Measurements from ENCODE around the gene CDKN2A.

GRCh38 chr9:22005021-22005701 is 11.0 kb upstream of the CDKN2A start:
- TF ChIP-seq CTCF (IDR thresholded peaks at IDR 0.05; ENCODE audit: poor library complexity, severe bottlenecking) (no peak), POLR2AphosphoS5 (IDR thresholded peaks at IDR 0.05) (no peak), TAF1 (IDR thresholded peaks at IDR 0.05; ENCODE audit: low read depth) (no peak), EZH2 (IDR thresholded peaks at IDR 0.05; ENCODE audit: borderline replicate concordance, insufficient read depth, low read length, poor library complexity, severe bottlenecking) (no peak), EP300 (conservative IDR thresholded peaks at IDR 0.05; ENCODE audit: poor library complexity, severe bottlenecking) (no peak), RAD21 (conservative IDR thresholded peaks at IDR 0.05) (no peak), REST (IDR thresholded peaks at IDR 0.05; ENCODE audit: borderline replicate concordance) (no peak), SMC3 (conservative IDR thresholded peaks at IDR 0.05; ENCODE audit: poor library complexity) (no peak), MXI1 (conservative IDR thresholded peaks at IDR 0.05; ENCODE audit: poor library complexity, severe bottlenecking) (no peak)

Measured in neural cell (in vitro differentiated cells).